HL-60 (cell line): Measurements from ENCODE around the gene COPRS.

Experiments used
- SPI1 ChIP-seq: IDR thresholded peaks from 2 replicates; pipeline ENCODE4 v1.6.1; 2012; ENCODE audit warnings: low read depth, mild to moderate bottlenecking, borderline replicate concordance
- TF ChIP-seq, protein P1 (sequence below): IDR thresholded peaks from one replicate; pipeline ENCODE4 v1.5.1; 2011; ENCODE audit warnings: low read length, control low read depth, inconsistent platforms; ENCODE audit not compliant: insufficient read depth

DNA sequence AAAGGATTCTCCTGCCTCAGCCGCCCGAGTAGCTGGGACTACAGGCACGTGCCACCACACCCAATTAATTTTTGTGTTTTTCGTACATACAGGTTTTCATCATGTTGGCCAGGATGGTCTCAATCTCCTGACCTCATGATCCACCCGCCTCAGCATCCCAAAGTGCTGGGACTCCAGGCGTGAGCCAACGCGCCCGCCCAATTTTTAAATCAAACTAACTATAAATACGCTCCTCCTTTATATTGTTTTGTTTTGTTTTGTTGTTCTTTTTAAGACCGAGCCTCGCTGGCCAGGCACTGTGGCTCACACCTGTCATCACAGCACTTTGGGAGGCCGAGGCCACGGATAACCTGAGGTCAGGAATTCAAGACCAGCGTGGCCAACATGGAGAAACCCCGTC, 44.4 kb upstream of the COPRS start:
- TF ChIP-seq, protein P1, sequence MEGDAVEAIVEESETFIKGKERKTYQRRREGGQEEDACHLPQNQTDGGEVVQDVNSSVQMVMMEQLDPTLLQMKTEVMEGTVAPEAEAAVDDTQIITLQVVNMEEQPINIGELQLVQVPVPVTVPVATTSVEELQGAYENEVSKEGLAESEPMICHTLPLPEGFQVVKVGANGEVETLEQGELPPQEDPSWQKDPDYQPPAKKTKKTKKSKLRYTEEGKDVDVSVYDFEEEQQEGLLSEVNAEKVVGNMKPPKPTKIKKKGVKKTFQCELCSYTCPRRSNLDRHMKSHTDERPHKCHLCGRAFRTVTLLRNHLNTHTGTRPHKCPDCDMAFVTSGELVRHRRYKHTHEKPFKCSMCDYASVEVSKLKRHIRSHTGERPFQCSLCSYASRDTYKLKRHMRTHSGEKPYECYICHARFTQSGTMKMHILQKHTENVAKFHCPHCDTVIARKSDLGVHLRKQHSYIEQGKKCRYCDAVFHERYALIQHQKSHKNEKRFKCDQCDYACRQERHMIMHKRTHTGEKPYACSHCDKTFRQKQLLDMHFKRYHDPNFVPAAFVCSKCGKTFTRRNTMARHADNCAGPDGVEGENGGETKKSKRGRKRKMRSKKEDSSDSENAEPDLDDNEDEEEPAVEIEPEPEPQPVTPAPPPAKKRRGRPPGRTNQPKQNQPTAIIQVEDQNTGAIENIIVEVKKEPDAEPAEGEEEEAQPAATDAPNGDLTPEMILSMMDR: no peak
- no peak for TF ChIP-seq SPI1
